ENCODE measurements around the gene CARD11.

Gene CARD11

DNA sequence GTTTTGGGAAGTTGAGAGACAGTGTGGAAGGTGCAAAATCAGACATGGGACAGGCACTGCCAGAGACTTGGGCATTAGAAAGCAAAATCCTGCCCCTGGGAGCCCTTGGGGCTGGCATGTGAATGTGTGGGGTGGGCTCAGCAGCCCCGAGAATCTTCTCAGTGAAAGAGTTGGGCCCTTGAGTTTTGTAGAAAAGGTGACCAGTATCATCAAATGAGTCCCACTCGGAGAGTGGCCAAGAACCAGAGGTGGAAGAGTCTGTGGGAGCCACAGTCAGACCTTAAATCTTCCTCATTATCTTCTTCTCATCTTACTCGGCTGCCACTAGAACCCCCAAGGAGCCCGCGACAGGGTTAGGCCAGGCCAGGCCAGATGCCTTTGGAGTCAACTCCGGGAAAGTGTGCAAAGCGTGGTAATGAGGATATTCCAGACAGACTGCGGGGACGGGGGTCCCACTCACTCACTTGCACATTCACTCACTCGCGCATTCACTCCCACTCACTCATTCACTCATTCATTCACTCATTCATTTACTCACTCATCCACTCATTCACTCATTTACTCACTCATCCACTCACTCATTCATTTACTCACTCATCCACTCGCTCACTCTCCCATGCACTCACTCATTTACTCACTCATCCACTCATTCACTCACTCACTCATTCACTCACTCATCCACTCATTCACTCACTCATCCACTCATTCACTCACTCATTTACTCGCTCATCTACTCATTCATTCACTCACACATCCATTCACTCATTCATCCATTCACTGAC is 74.9 kb downstream of the CARD11 start:
- TF ChIP-seq, protein P1, sequence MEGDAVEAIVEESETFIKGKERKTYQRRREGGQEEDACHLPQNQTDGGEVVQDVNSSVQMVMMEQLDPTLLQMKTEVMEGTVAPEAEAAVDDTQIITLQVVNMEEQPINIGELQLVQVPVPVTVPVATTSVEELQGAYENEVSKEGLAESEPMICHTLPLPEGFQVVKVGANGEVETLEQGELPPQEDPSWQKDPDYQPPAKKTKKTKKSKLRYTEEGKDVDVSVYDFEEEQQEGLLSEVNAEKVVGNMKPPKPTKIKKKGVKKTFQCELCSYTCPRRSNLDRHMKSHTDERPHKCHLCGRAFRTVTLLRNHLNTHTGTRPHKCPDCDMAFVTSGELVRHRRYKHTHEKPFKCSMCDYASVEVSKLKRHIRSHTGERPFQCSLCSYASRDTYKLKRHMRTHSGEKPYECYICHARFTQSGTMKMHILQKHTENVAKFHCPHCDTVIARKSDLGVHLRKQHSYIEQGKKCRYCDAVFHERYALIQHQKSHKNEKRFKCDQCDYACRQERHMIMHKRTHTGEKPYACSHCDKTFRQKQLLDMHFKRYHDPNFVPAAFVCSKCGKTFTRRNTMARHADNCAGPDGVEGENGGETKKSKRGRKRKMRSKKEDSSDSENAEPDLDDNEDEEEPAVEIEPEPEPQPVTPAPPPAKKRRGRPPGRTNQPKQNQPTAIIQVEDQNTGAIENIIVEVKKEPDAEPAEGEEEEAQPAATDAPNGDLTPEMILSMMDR (conservative IDR thresholded peaks at IDR 0.05): no peak
- TF ChIP-seq ZFX (IDR thresholded peaks at IDR 0.05): no peak

DNA sequence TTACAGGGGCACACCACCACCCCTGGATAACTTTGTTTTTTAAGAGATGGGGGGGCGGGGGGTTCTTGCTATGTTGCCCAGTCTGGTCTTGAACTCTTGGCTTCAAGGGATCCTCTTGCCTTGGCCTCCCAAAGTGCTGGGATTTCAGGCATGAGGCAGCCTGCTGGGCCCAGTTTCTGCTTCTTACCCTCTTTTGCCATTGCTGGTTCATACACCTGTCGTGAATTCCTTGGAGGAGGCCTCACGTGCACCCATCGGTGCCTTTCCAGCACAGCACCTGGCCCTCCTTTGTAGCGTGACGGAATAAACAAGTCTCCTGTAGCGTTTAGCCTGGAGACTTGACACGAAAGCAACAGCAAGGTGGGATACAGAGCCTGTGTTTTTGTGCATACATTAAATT is 75.5 kb downstream of the CARD11 start:
- H3K27ac ChIP-seq: no peak overlapping the region

More for the DNA sequence above, 74.9 kb downstream of the CARD11 start:
- H3K27ac ChIP-seq: no peak overlapping the region

DNA sequence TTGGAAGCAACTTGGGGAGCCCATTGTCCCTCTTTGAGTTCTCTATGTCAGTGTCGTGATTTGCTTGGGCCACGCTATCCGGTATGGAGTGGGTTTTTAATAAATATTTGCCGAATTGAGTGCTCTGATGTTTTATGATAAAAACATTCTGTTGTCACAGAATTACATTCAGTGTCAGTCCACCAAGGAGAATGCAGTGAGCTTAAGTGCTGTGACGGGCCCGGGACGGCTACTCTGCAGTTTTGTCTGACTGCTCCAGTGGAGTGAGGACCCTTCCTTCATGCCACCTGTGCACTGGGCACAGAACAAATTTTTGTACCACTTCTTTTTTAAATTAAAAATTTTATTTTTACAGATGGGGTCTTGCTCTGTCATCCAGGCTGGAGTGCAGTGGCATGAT is 76.0 kb downstream of the CARD11 start:
- H3K27ac ChIP-seq: no peak overlapping the region
- TF ChIP-seq ZFX (IDR thresholded peaks at IDR 0.05): no peak
- TF ChIP-seq, protein P1 (conservative IDR thresholded peaks at IDR 0.05): no peak

More for the DNA sequence above, 75.5 kb downstream of the CARD11 start:
- TF ChIP-seq, protein P1 (conservative IDR thresholded peaks at IDR 0.05): no peak
- no peak for TF ChIP-seq ZFX (IDR thresholded peaks at IDR 0.05)

DNA sequence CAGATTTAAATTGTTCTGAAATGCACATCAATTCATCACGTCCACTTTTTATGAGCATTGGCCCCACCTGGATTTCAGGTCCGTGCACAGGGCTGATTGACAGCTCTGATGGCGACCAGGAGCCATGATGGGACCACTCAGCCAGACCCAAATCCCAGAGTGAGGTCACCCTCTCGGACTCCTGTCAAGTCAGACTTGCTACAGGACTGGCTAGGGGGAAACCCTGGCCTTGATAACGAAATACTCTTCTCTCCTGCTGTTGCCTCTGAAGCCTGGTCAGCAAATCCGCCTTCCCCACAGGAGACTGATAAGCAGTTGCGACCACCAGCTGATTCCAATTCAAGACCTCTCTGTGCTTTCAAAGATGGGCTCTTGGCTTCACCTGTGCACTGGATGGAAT is 76.4 kb downstream of the CARD11 start:
- TF ChIP-seq, protein P1 (conservative IDR thresholded peaks at IDR 0.05): no peak
- no peak for TF ChIP-seq ZFX (IDR thresholded peaks at IDR 0.05)

DNA sequence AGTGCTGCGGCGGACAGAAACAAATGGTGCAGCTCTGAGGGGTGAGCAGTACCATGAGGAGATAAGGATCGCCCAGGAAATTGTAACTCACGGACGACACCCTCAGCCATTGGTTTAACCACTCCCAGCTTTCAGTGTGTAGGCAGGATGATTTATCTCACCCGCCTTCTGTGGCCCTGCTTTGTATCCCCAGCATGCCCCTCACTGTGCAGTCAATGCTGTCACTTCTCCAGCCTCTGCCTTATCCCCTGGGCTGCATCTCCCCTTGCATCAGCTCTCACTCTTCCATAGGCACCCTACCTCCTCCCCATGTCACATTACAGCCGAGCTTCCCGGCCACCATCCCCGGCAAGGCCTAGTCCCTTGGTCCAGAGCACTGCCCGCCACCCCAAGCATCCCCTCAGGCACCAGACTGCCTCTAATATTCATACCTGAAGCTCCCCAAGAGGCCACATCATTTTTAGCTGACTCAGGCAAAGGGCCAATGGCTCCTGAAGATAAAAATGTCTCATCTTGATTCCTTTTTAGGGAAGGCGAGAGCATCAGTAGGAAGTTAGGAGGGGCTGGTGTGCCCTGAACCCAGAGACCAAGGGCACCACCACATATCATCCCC is 77.1 kb downstream of the CARD11 start:
- no peak overlapping the region for H3K27ac ChIP-seq
- no peak for TF ChIP-seq ZFX (IDR thresholded peaks at IDR 0.05)
- TF ChIP-seq, protein P1 (conservative IDR thresholded peaks at IDR 0.05): no peak

More for the DNA sequence above, 76.4 kb downstream of the CARD11 start:
- H3K27ac ChIP-seq: no peak overlapping the region

DNA sequence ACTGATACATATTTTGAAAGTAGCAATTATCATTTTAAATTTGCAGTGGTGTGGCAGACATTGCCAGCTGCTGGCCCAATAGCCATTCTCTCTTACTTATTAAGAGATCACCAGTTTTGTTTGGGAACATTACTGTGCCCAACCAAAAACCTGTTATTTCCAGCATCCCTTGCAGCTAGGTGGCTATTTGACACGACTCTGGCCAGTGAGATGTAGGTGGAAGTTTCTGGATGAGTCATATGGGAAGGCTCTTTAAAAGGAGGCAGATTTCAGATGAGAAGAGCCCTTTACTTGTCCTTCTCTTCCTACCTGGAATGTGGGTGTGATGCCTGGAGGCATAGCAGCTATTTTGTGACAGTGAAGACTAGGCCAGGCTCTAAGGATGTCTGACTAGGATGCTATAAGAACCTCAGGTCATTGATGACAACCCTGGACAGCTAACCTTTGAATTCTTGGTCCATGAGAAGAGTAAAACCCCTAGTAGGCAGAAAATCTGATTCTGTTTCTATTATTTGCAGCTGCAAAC is 77.9 kb downstream of the CARD11 start:
- TF ChIP-seq, protein P1 (conservative IDR thresholded peaks at IDR 0.05): no peak
- TF ChIP-seq ZFX (IDR thresholded peaks at IDR 0.05): no peak
- no peak overlapping the region for H3K27ac ChIP-seq

DNA sequence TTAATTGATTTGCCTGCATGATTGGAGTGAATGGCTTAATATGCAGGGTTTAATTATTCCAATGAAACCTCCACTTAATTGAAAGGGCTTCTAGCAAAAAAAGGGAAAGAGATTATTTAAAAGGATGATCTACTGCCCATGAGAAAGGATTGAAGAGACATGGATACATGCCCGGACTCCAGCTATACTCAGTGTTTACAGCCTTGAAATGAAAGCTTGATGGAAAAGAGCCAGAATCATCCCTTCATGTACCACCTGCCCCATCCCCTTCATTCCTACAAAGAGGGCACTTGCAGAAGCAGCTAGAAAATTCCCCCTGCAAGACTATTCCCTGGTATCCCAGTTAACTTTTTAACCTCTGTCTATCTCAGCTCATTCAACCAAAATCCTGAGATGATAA is 78.4 kb downstream of the CARD11 start:
- TF ChIP-seq ZFX (IDR thresholded peaks at IDR 0.05): no peak
- TF ChIP-seq, protein P1 (conservative IDR thresholded peaks at IDR 0.05): no peak
- no peak overlapping the region for H3K27ac ChIP-seq
